Endodermal cell (in vitro differentiated cells): ENCODE results near the gene DOK7. TPM values are rescaled to one million over a fixed set of nuclear protein-coding genes. Genes with fewer than 3 reads are reported as not detected.

Source experiments
- DNase-seq: peaks from one replicate; pipeline ENCODE4 v3.0.0-alpha.2; 2017
- H3K27ac ChIP-seq: 2 replicates; pipeline ENCODE4 v1.5.1; 2013; ENCODE audit warnings: mild to moderate bottlenecking, low read depth, low read length, moderate library complexity
- H3K27me3 ChIP-seq: 2 replicates; pipeline ENCODE4 v1.6.1; 2013; ENCODE audit warnings: mild to moderate bottlenecking, low read length, moderate library complexity; ENCODE audit not compliant: insufficient read depth, control insufficient read depth, poor library complexity, severe bottlenecking
- H3K36me3 ChIP-seq: 2 replicates; pipeline ENCODE4 v1.7.0; 2013; ENCODE audit warnings: mild to moderate bottlenecking, low read length, moderate library complexity; ENCODE audit not compliant: control insufficient read depth, insufficient read depth
- H3K4me1 ChIP-seq: one replicate; pipeline ENCODE4 v1.7.0; 2013; ENCODE audit warnings: low read length; ENCODE audit not compliant: control insufficient read depth, insufficient read depth
- H3K4me3 ChIP-seq: 2 replicates; pipeline ENCODE4 v1.5.1; 2013; ENCODE audit warnings: mild to moderate bottlenecking, low read length, moderate library complexity
- H3K9ac ChIP-seq: 2 replicates; pipeline ENCODE4 v1.6.1; 2013; ENCODE audit warnings: mild to moderate bottlenecking, low read length, moderate library complexity; ENCODE audit not compliant: poor library complexity, severe bottlenecking; ENCODE audit errors: extremely low read depth
- H3K9me3 ChIP-seq: 2 replicates; pipeline ENCODE4 v1.6.1; 2013; ENCODE audit warnings: mild to moderate bottlenecking, low read length, moderate library complexity; ENCODE audit not compliant: control insufficient read depth
- H3K27ac Mint-ChIP-seq: 2 replicates; pipeline ENCODE4 v1.8.0; 2020; ENCODE audit warnings: mixed read lengths
- H3K27me3 Mint-ChIP-seq: 2 replicates; pipeline ENCODE4 v1.8.0; 2021; ENCODE audit warnings: mild to moderate bottlenecking, mixed read lengths; ENCODE audit not compliant: insufficient read depth
- H3K36me3 Mint-ChIP-seq: 2 replicates; pipeline ENCODE4 v1.8.0; 2020; ENCODE audit warnings: low read depth, mixed read lengths
- H3K4me1 Mint-ChIP-seq: 2 replicates; pipeline ENCODE4 v1.8.0; 2020; ENCODE audit warnings: mixed read lengths
- H3K4me3 Mint-ChIP-seq: 2 replicates; pipeline ENCODE4 v1.8.0; 2020; ENCODE audit warnings: mild to moderate bottlenecking, moderate library complexity, mixed read lengths
- H3K9me3 Mint-ChIP-seq: 2 replicates; pipeline ENCODE4 v1.8.0; 2020; ENCODE audit warnings: mild to moderate bottlenecking, mixed read lengths
- WGBS, 2 experiments: methylation state at CpG; one replicate each; pipeline versions ENCODE4 v1.1.5 to v1.1.7; 2013; ENCODE audit warnings: missing lambda C conversion rate in 2 of 2, mixed read lengths in 1 of 2; ENCODE audit not compliant: insufficient coverage in 1 of 2, insufficient read length in 1 of 2; 5-methylcytosine and 5-hydroxymethylcytosine counted together
- total RNA-seq, 2 donors: library from RNA; stranded (reverse); fragmentation: NEBNext Ultra II Directional in 1 of 2; extraction: Animal tissue kit (Norgen Biotek cat#: 25700) in 1 of 2; gene quantifications; 2 replicates in 1 of 2; 3 replicates in 1 of 2; pipeline ENCODE4 v1.2.1, GENCODE V29; 2021
- TF ChIP-seq, protein P1 (sequence below): fragments of 200-600 bp; sonication (generic); conservative IDR thresholded peaks from 2 replicates; pipeline ENCODE4 v1.5.0; 2021; ENCODE audit warnings: antibody characterized with exemption, mild to moderate bottlenecking

DOK7 gene
- total RNA-seq, 2 donors from 2014 or later = 0.38 to 1.3 TPM

DNA sequence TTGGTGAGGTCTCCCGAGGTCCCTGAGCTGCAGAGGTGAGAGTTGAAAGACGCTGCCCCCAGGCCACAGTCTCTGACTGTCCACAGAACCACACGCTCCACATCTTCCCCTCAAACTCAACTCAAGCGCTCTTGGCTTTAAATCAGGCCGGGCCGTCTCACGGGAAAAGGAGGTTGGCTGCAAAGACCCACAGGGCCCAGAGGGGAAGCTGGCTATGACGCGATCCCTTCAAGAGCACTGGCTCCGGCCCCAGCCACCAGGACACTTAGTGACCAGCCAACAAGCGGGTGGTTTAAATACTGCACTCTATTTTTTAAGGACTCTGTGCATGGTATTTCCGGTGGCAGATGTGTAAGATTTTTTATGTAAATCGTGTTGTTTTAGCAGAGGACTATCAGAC lies 49.2 kb downstream of the DOK7 start:
- H3K36me3 ChIP-seq = peaks cover 67% of the 10 kb centered on the region
- Mint-ChIP-seq H3K9me3 (no peaks in the 10 kb centered on the region), H3K36me3 (peaks cover 73% of the 10 kb centered on the region), H3K4me3 (no peak overlapping the region), H3K27me3 (no peaks in the 10 kb centered on the region), H3K27ac (no peak overlapping the region), H3K4me1 (no peaks in the 10 kb centered on the region)
- TF ChIP-seq, protein P1, sequence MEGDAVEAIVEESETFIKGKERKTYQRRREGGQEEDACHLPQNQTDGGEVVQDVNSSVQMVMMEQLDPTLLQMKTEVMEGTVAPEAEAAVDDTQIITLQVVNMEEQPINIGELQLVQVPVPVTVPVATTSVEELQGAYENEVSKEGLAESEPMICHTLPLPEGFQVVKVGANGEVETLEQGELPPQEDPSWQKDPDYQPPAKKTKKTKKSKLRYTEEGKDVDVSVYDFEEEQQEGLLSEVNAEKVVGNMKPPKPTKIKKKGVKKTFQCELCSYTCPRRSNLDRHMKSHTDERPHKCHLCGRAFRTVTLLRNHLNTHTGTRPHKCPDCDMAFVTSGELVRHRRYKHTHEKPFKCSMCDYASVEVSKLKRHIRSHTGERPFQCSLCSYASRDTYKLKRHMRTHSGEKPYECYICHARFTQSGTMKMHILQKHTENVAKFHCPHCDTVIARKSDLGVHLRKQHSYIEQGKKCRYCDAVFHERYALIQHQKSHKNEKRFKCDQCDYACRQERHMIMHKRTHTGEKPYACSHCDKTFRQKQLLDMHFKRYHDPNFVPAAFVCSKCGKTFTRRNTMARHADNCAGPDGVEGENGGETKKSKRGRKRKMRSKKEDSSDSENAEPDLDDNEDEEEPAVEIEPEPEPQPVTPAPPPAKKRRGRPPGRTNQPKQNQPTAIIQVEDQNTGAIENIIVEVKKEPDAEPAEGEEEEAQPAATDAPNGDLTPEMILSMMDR = no peak
- no peak for DNase-seq
- no peak overlapping the region for H3K9ac ChIP-seq
- H3K27ac ChIP-seq = no peak overlapping the region
- WGBS, 2 experiments = 96 to 97% methylated on average over 9 to 13 of the region's 13 CpGs
- H3K27me3 ChIP-seq = no peaks in the 10 kb centered on the region
- H3K4me1 ChIP-seq = no peaks in the 10 kb centered on the region
- no peak overlapping the region for H3K4me3 ChIP-seq
- H3K9me3 ChIP-seq = no peaks in the 10 kb centered on the region

DNA sequence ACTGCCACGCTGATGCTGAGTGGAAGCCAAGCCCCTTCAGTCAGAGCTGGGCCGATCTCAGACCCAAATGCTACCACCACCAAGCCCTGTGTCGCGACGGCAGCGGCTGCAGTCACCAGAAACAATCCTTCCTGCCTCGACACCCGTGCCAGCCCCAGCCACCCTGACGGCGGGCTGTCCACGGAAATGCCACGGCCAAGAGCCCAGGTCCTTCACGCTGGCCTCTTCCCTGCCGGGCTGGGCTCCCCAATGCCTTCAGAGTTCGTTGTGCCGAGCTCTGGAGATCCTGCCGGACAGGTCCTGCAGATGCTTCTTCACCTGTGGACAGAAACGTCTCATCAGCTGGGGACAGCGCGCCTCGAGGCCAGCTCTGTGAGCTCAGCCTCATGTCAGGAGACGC lies 49.6 kb downstream of the DOK7 start:
- DNase-seq = no peak
- Mint-ChIP-seq H3K27me3 (no peaks in the 10 kb centered on the region), H3K27ac (no peak overlapping the region), H3K4me1 (no peaks in the 10 kb centered on the region), H3K9me3 (no peaks in the 10 kb centered on the region), H3K4me3 (no peak overlapping the region), H3K36me3 (peaks cover 73% of the 10 kb centered on the region)
- H3K9me3 ChIP-seq = no peaks in the 10 kb centered on the region
- TF ChIP-seq, protein P1 = no peak
- H3K36me3 ChIP-seq = peaks cover 63% of the 10 kb centered on the region
- WGBS, 2 experiments = 95 to 97% methylated on average over 22 of the region's 22 CpGs
- H3K4me1 ChIP-seq = no peaks in the 10 kb centered on the region
- no peak overlapping the region for H3K9ac ChIP-seq
- no peak overlapping the region for H3K4me3 ChIP-seq
- no peak overlapping the region for H3K27ac ChIP-seq
- H3K27me3 ChIP-seq = no peaks in the 10 kb centered on the region

DNA sequence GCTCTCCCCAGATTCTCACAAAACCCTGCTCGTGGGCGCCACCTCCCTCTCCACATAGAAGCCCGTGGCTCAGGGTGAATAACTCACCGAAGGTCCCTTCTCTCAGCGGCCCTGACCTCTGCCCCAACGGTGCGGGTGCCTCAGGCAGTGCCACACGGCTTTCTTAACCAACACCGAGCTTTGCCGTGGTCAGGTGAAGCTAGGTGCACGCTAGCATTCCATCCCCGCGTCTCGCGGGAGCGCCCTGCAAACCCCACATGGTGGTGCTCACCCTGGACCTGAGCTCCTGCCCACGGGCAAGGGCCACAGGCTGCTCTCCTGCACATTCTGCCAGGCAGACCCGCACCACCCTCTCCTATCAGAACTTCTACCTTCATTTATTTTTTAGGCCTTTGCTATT lies 50.7 kb downstream of the DOK7 start:
- H3K4me1 Mint-ChIP-seq = no peaks in the 10 kb centered on the region
- H3K9me3 Mint-ChIP-seq = no peaks in the 10 kb centered on the region
- no peak overlapping the region for H3K27ac Mint-ChIP-seq
- Histone ChIP-seq H3K9me3 (no peaks in the 10 kb centered on the region), H3K27me3 (no peaks in the 10 kb centered on the region), H3K36me3 (peaks cover 54% of the 10 kb centered on the region), H3K9ac (no peak overlapping the region), H3K4me3 (no peak overlapping the region), H3K27ac (no peak overlapping the region), H3K4me1 (no peaks in the 10 kb centered on the region)
- no peaks in the 10 kb centered on the region for H3K27me3 Mint-ChIP-seq
- H3K4me3 Mint-ChIP-seq = no peak overlapping the region
- peaks cover 69% of the 10 kb centered on the region for H3K36me3 Mint-ChIP-seq
- WGBS, 2 experiments = 93 to 99% methylated on average over 15 to 18 of the region's 18 CpGs
- DNase-seq = no peak
- TF ChIP-seq, protein P1 = no peak
